ENCODE results near the gene FGD2. TPM values are rescaled to one million over a fixed set of nuclear protein-coding genes. Genes with fewer than 3 reads are reported as not detected.

Gene FGD2
- total RNA-seq, 1 experiment from 2014 or later = 0.13 TPM

DNA sequence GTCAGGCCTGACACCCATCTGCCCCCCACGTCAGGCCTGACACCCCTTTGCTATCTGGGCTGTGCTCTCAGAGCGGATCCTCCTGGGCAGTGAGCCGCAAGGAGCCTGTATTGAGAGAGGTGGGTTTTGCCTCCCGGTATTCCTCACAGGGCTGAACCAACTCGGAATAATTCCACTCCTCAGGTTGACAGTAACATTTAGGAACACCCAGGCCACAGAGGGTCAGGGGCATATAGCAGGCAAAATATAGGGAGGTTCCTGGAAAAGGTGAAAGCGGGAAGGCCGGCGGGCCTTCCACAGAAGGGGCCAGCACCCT is 6.8 kb upstream of the FGD2 start:
- no peaks in the 10 kb centered on the region for H3K9me3 ChIP-seq (ENCODE audit: control insufficient read depth, low read depth, low read length)
- H4K20me1 ChIP-seq (ENCODE audit: control insufficient read depth, insufficient read depth, insufficient read length) = no peaks in the 10 kb centered on the region
- no peak overlapping the region for H3K27ac Mint-ChIP-seq
- TF ChIP-seq, protein P1, sequence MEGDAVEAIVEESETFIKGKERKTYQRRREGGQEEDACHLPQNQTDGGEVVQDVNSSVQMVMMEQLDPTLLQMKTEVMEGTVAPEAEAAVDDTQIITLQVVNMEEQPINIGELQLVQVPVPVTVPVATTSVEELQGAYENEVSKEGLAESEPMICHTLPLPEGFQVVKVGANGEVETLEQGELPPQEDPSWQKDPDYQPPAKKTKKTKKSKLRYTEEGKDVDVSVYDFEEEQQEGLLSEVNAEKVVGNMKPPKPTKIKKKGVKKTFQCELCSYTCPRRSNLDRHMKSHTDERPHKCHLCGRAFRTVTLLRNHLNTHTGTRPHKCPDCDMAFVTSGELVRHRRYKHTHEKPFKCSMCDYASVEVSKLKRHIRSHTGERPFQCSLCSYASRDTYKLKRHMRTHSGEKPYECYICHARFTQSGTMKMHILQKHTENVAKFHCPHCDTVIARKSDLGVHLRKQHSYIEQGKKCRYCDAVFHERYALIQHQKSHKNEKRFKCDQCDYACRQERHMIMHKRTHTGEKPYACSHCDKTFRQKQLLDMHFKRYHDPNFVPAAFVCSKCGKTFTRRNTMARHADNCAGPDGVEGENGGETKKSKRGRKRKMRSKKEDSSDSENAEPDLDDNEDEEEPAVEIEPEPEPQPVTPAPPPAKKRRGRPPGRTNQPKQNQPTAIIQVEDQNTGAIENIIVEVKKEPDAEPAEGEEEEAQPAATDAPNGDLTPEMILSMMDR (conservative IDR thresholded peaks at IDR 0.05) = no peak
- H3K9ac ChIP-seq (ENCODE audit: extremely low read depth, insufficient read length, low read length) = no peak overlapping the region
- H2BK12ac ChIP-seq (ENCODE audit: insufficient read length, low read depth, low read length) = no peak overlapping the region
- no peak overlapping the region for H2BK5ac ChIP-seq (ENCODE audit: insufficient read length, low read length)
- H3K36me3 Mint-ChIP-seq (ENCODE audit: insufficient read depth in 1 of 3, low read depth in 3 of 3) = no peaks in the 10 kb centered on the region
- no peak overlapping the region for H2AFZ ChIP-seq (ENCODE audit: low read length)
- no peak overlapping the region for H4K8ac ChIP-seq (replicated peaks; ENCODE audit: insufficient read length, low read depth, low read length)
- no peak overlapping the region for H2BK20ac ChIP-seq (ENCODE audit: low read depth, low read length, poor library complexity, severe bottlenecking)
- no peaks in the 10 kb centered on the region for H3K79me1 ChIP-seq (ENCODE audit: insufficient read depth, low read depth, low read length, poor library complexity, severe bottlenecking)
- H3K79me2 ChIP-seq (ENCODE audit: insufficient read depth, low read length) = no peaks in the 10 kb centered on the region
- no peak overlapping the region for H3K4me2 ChIP-seq (ENCODE audit: insufficient read depth, insufficient read length, low read length)
- no peak overlapping the region for H3K23ac ChIP-seq (ENCODE audit: insufficient read length, low read depth, low read length)
- H3K27me3 ChIP-seq (ENCODE audit: insufficient read depth, low read length) = no peaks in the 10 kb centered on the region
- H3K23me2 ChIP-seq (ENCODE audit: insufficient read length, low read depth, low read length, poor library complexity, severe bottlenecking) = no peaks in the 10 kb centered on the region
- no peak overlapping the region for H3K14ac ChIP-seq (ENCODE audit: insufficient read depth, low read length)
- no peak overlapping the region for H4K5ac ChIP-seq (ENCODE audit: insufficient read length, low read depth, low read length)
- H3K27ac ChIP-seq (ENCODE audit: insufficient read length, low read depth, low read length) = no peak overlapping the region
- no peaks in the 10 kb centered on the region for H3K9me3 Mint-ChIP-seq
- DNase-seq = no peak
- no peak overlapping the region for H3K4ac ChIP-seq (ENCODE audit: low read depth, low read length)
- H2BK15ac ChIP-seq (ENCODE audit: low read depth, low read length) = no peak overlapping the region
- H3K4me3 Mint-ChIP-seq = no peak overlapping the region
- H4K91ac ChIP-seq (ENCODE audit: insufficient read length, low read depth, low read length) = no peak overlapping the region
- no peak overlapping the region for H3K18ac ChIP-seq (ENCODE audit: insufficient read length, low read depth, low read length)
- no peak overlapping the region for H3T11ph ChIP-seq (ENCODE audit: low read length)
- no CpG with 5 or more reads among the region's 8 CpGs for WGBS (ENCODE audit: extremely low coverage, insufficient read length, low lambda C conversion rate)
- H3K4me1 Mint-ChIP-seq = peaks cover 8 to 29% of the 10 kb centered on the region in 2 experiments; a peak in 3 of 4 replicates
- H2AK5ac ChIP-seq (ENCODE audit: insufficient read length, low read length) = no peak overlapping the region
- no peak overlapping the region for H3K56ac ChIP-seq (ENCODE audit: insufficient read length, low read depth, low read length)
- H2BK120ac ChIP-seq (ENCODE audit: low read depth, low read length, poor library complexity, severe bottlenecking) = no peak overlapping the region
- H3K4me1 ChIP-seq (ENCODE audit: insufficient read depth, low read length) = no peaks in the 10 kb centered on the region; the same call in 1 of the 2 replicates
- H3K27me3 Mint-ChIP-seq (ENCODE audit: low read depth) = peaks cover 6% of the 10 kb centered on the region
